ENCODE results near the gene TRAPPC3L. TPM values are rescaled to one million over a fixed set of nuclear protein-coding genes. Genes with fewer than 3 reads are reported as not detected.

The TRAPPC3L gene
- total RNA-seq, 1 experiment from 2014 or later = not detected

DNA sequence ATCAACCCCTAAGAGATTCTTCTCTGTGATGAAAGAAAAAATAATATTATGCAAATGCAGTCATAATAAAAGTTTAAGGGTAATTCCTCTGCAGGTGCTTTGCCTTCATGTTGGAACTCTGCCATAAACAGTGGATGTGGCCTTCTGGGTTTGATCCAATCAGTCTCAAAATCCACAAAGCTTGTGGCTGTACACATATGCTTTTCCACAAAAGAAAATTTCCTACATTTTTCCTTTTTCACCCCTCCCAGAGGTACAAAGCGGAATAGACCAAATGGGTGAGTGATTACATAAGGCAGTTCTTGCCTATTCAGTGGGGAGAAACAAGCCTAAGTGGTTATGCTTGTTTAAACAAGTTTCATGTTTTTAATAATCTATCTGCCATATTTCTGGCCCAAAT is 17.4 kb downstream of the TRAPPC3L start:
- peak overlapping the region; percentile 17 for H3K27ac Mint-ChIP-seq (ENCODE audit: unreplicated experiment)
- no peaks in the 10 kb centered on the region for H3K27me3 Mint-ChIP-seq (ENCODE audit: insufficient read depth, unreplicated experiment)
- ChIA-PET CTCF (no interaction called here), POLR2A (no interaction called here)
- Histone ChIP-seq H3K27me3 (replicated peaks; ENCODE audit: control insufficient read depth, insufficient read depth, low read length) (no peaks in the 10 kb centered on the region), H3K4me3 (ENCODE audit: low read depth, low read length) (no peak overlapping the region), H3K9me3 (no peaks in the 10 kb centered on the region), H3K36me3 (ENCODE audit: control insufficient read depth, insufficient read depth, low read length) (no peaks in the 10 kb centered on the region), H3K4me1 (peaks cover 52% of the 10 kb centered on the region)
- no peak for DNase-seq
- H3K36me3 Mint-ChIP-seq (ENCODE audit: insufficient read depth, unreplicated experiment) = peaks cover 5% of the 10 kb centered on the region
- TF ChIP-seq CTCF (IDR thresholded peaks at IDR 0.05; ENCODE audit: insufficient read depth in 1 of 2, low read depth in 1 of 2, low read length in 1 of 2, severe bottlenecking in 1 of 2, unreplicated experiment in 1 of 2) = no peak
- no TSS peak for BruUV-seq (replicated peaks)
- intact Hi-C loops (cut with micrococcal nuclease; ENCODE audit: unreplicated experiment) = no loop called here
- H3K4me3 Mint-ChIP-seq (ENCODE audit: unreplicated experiment) = peak overlapping the region; percentile 60
- H3K4me1 Mint-ChIP-seq (ENCODE audit: low read depth, unreplicated experiment) = peaks cover 37% of the 10 kb centered on the region
- H3K9me3 Mint-ChIP-seq (ENCODE audit: unreplicated experiment) = no peaks in the 10 kb centered on the region

DNA sequence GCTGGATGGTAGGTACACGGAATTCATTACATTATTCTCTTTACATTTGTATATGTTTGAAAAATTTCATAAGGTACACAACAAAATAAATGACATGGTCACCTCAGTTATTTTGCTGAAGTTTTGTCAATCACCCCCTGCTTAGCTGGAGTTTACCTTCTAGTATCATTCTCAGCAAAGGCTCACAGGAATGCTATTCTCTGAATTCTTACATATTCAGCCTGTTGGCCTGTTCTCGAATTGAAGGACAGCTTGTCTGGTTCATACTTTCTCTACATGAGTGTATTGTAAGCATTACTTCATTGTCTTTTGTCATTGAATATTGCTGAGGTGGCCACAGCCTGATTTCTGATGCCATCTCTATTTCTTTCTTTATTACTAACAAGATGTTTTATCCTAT is 21.2 kb downstream of the TRAPPC3L start:
- Mint-ChIP-seq H3K27me3 (ENCODE audit: insufficient read depth, unreplicated experiment) (no peaks in the 10 kb centered on the region), H3K4me3 (ENCODE audit: unreplicated experiment) (no peak overlapping the region), H3K36me3 (ENCODE audit: insufficient read depth, unreplicated experiment) (peaks cover 5% of the 10 kb centered on the region), H3K4me1 (ENCODE audit: low read depth, unreplicated experiment) (peaks cover 27% of the 10 kb centered on the region), H3K27ac (ENCODE audit: unreplicated experiment) (no peak overlapping the region), H3K9me3 (ENCODE audit: unreplicated experiment) (no peaks in the 10 kb centered on the region)
- ChIA-PET POLR2A (no interaction called here), CTCF (no interaction called here)
- Histone ChIP-seq H3K9me3 (no peaks in the 10 kb centered on the region), H3K4me1 (peaks cover 42% of the 10 kb centered on the region), H3K36me3 (ENCODE audit: control insufficient read depth, insufficient read depth, low read length) (no peaks in the 10 kb centered on the region), H3K4me3 (ENCODE audit: low read depth, low read length) (no peak overlapping the region), H3K27me3 (replicated peaks; ENCODE audit: control insufficient read depth, insufficient read depth, low read length) (no peaks in the 10 kb centered on the region)
- intact Hi-C loops (cut with micrococcal nuclease; ENCODE audit: unreplicated experiment) = no loop called here
- no peak for TF ChIP-seq CTCF (IDR thresholded peaks at IDR 0.05; ENCODE audit: insufficient read depth in 1 of 2, low read depth in 1 of 2, low read length in 1 of 2, severe bottlenecking in 1 of 2, unreplicated experiment in 1 of 2)
- BruUV-seq (replicated peaks) = no TSS peak
- no peak for DNase-seq

DNA sequence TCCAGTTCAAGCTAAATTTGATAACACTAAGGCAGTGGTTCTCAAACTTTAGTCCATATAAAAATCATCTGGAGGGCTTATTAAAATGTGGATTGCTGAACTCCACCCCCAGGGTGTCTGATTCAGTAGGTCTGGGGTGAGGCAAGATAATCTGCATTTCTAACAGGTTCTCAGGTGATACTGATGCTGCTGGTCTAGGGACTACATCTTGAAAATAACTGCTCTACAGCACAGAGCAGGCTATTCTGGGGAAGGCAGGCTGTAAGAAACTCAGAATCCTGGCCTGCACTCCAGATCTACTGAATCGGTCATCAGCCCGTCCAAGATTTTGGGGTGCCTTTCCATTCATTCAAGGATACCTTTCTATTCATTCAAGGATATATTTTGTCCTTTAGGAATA is 22.6 kb downstream of the TRAPPC3L start:
- Histone ChIP-seq H3K9me3 (no peaks in the 10 kb centered on the region), H3K4me3 (ENCODE audit: low read depth, low read length) (no peak overlapping the region), H3K27me3 (replicated peaks; ENCODE audit: control insufficient read depth, insufficient read depth, low read length) (no peaks in the 10 kb centered on the region), H3K4me1 (peaks cover 29% of the 10 kb centered on the region), H3K36me3 (ENCODE audit: control insufficient read depth, insufficient read depth, low read length) (no peaks in the 10 kb centered on the region)
- Mint-ChIP-seq H3K9me3 (ENCODE audit: unreplicated experiment) (no peaks in the 10 kb centered on the region), H3K27me3 (ENCODE audit: insufficient read depth, unreplicated experiment) (no peaks in the 10 kb centered on the region), H3K4me1 (ENCODE audit: low read depth, unreplicated experiment) (peaks cover 16% of the 10 kb centered on the region), H3K27ac (ENCODE audit: unreplicated experiment) (no peak overlapping the region), H3K4me3 (ENCODE audit: unreplicated experiment) (no peak overlapping the region), H3K36me3 (ENCODE audit: insufficient read depth, unreplicated experiment) (no peaks in the 10 kb centered on the region)
- TF ChIP-seq CTCF (IDR thresholded peaks at IDR 0.05; ENCODE audit: insufficient read depth in 1 of 2, low read depth in 1 of 2, low read length in 1 of 2, severe bottlenecking in 1 of 2, unreplicated experiment in 1 of 2) = no peak
- intact Hi-C loops (cut with micrococcal nuclease; ENCODE audit: unreplicated experiment) = no loop called here
- BruUV-seq (replicated peaks) = no TSS peak
- DNase-seq = no peak
- ChIA-PET POLR2A (no interaction called here), CTCF (interaction anchor here (2.3 kb wide), 1 partner anchor 11 kb away, joined by 12 read pairs; the partner anchor contains the start of gene CALHM5)
